Activated naive CD4-positive, alpha-beta T cell treated with anti-CD3 and anti-CD28 coated beads for 36 hours (primary cell): Measurements from ENCODE around the gene TRMU. TPM values are rescaled to one million over a fixed set of nuclear protein-coding genes. Genes with fewer than 3 reads are reported as not detected.

Experiments
- CTCF ChIA-PET: fragments of 350-600 bp; sonication (Branson Sonifier 250); formaldehyde crosslinking; loops from one replicate; lab custom pipeline; 2021; ENCODE audit warnings: antibody characterized with exemption; lab: Charles Lee
- DNase-seq: peaks from one replicate; pipeline ENCODE4 v3.0.0-alpha.2; 2020
- H3K27ac Mint-ChIP-seq: one replicate; pipeline ENCODE4 v1.8.0; 2021; ENCODE audit warnings: mild to moderate bottlenecking, mixed read lengths
- H3K27me3 Mint-ChIP-seq: one replicate; pipeline ENCODE4 v1.8.0; 2021; ENCODE audit warnings: low read depth, mixed read lengths
- H3K36me3 Mint-ChIP-seq: one replicate; pipeline ENCODE4 v1.8.0; 2021; ENCODE audit warnings: low read depth, mixed read lengths
- H3K4me1 Mint-ChIP-seq: one replicate; pipeline ENCODE4 v1.8.0; 2021; ENCODE audit warnings: low read depth, mixed read lengths
- H3K4me3 Mint-ChIP-seq: one replicate; pipeline ENCODE4 v1.8.0; 2021; ENCODE audit warnings: mild to moderate bottlenecking, moderate library complexity, mixed read lengths
- H3K9me3 Mint-ChIP-seq: one replicate; pipeline ENCODE4 v1.8.0; 2021; ENCODE audit warnings: mixed read lengths
- intact Hi-C: fragments of 100-400 bp; cut with micrococcal nuclease; formaldehyde crosslinking; loops from one replicate; pipeline ENCODE4 v1.15.1; 2023
- total RNA-seq, 2 experiments: library from RNA; stranded (reverse); gene quantifications; one replicate each; pipeline ENCODE4 v1.2.3, GENCODE V29; 2021

Gene TRMU
- total RNA-seq, 2 experiments from 2014 or later = 57.4 TPM

GRCh38 chr22:46292732-46293131 lies 42.8 kb upstream of the TRMU start:
- peaks cover 6% of the 10 kb centered on the region for H3K36me3 Mint-ChIP-seq
- H3K27ac Mint-ChIP-seq = no peak overlapping the region
- H3K27me3 Mint-ChIP-seq = no peaks in the 10 kb centered on the region
- intact Hi-C loops = no loop called here
- H3K9me3 Mint-ChIP-seq = peaks cover 1% of the 10 kb centered on the region
- H3K4me1 Mint-ChIP-seq = peaks cover 18% of the 10 kb centered on the region
- H3K4me3 Mint-ChIP-seq = no peak overlapping the region
- no peak for DNase-seq
- CTCF ChIA-PET = no interaction called here

DNA sequence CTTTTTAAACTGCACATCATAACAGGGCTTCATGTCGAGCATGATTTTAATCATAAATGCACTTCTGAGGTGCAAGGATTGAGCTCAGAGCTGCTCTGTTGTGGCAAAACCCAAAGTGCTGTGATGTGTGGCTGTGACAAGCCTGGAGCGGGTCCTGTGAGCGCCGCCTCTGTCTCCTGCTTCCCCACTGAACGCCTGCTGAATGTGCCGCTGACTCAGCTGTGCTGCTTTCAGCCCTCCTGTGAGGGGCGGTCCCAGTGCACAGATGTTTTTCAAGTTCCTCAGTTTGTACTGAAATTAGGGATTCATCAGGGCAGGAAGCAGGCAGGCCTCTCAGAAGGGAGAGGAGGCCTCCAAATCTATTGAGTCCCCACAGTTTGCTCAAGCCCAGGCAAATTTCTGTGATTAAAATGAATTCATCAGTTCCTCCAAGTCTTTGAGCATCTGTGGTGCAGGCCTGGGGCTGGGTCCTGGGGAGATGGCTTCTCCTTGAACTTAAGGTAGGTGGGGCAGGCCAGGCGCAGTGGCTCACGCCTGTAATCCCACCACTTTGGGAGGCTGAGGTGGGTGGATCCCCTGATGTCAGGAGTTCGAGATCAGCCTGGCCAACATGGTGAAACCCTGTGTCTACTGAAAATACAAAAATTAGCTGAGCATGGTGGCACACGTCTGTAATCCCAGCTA lies 41.8 kb upstream of the TRMU start:
- H3K9me3 Mint-ChIP-seq = peaks cover 1% of the 10 kb centered on the region
- no peak overlapping the region for H3K4me3 Mint-ChIP-seq
- no peak overlapping the region for H3K27ac Mint-ChIP-seq
- peaks cover 23% of the 10 kb centered on the region for H3K4me1 Mint-ChIP-seq
- H3K27me3 Mint-ChIP-seq = peaks cover 2% of the 10 kb centered on the region
- peak; percentile 56 for DNase-seq
- intact Hi-C loops = no loop called here
- CTCF ChIA-PET = no interaction called here
- peaks cover 11% of the 10 kb centered on the region for H3K36me3 Mint-ChIP-seq

DNA sequence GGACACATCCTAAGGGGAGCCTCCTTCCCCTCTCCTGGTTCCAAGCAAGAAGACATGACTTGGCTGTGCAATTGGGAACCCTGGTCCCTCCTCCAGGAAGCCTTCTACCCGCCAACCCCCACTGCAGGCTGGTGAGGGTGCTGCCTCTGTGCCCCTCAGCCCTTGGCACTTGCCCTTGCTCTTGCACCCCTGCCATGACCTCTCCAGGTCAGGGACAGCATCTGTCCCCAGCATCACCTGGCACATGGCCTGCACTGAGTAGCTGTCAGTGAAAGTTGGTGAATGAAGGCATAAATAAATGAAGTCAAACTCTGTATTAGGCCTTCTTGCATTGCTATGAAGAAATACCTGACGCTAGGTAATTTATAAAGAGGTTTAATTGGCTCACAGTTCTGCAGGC lies 40.7 kb upstream of the TRMU start:
- peaks cover 25% of the 10 kb centered on the region for H3K4me1 Mint-ChIP-seq
- intact Hi-C loops = loop anchor here (5.0 kb wide), 1 partner anchor 248 kb away; no protein-coding TSS in a partner anchor
- peaks cover 7% of the 10 kb centered on the region for H3K27me3 Mint-ChIP-seq
- H3K4me3 Mint-ChIP-seq = peak overlapping the region; percentile 93
- H3K9me3 Mint-ChIP-seq = peaks cover 1% of the 10 kb centered on the region
- H3K27ac Mint-ChIP-seq = no peak overlapping the region
- CTCF ChIA-PET = no interaction called here
- no peak for DNase-seq
- H3K36me3 Mint-ChIP-seq = peaks cover 20% of the 10 kb centered on the region

DNA sequence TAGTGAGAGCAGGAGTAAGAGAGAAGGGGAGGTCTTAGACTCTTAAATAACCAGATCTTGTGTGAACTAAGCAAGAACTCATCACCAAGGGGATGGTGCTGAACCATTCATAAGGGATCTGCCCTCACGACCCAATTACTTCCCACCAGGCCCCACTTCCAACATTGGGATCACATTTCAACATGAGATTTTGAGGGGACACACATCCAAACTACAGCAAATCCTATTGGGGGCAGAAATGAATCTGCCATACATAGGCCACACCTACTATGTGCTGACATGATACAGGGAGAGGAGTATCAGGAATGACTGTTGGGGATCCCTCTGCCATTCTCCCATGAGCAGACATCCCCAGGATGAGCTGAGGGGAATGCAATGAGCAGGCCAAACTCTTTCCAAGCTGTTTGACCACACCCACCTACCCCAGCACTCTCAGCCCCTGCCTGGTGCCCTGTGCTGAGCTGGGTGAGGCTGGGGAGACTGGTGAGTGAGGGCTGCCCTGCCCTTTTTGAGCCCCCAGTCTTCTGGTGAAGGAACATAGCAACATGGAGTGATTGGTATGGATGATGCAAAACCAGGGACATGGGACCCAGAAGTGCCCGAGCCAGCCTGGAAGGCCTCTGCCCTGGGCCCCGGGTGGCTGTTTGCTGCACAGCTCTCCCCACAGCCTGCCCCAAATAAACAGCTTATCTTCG lies 40.1 kb upstream of the TRMU start:
- no peak for DNase-seq
- Mint-ChIP-seq H3K4me1 (peaks cover 25% of the 10 kb centered on the region), H3K4me3 (peak overlapping the region; percentile 93), H3K36me3 (peaks cover 25% of the 10 kb centered on the region), H3K9me3 (peaks cover 1% of the 10 kb centered on the region), H3K27ac (peak overlapping the region; percentile 53), H3K27me3 (peaks cover 7% of the 10 kb centered on the region)
- CTCF ChIA-PET = interaction anchor here (0.8 to 1.7 kb wide), 3 partner anchors 12 to 173 kb away, joined by 3 to 10 read pairs (median 3); no protein-coding TSS in a partner anchor
- intact Hi-C loops = loop anchor here (5.0 kb wide), 1 partner anchor 247 kb away; no protein-coding TSS in a partner anchor

DNA sequence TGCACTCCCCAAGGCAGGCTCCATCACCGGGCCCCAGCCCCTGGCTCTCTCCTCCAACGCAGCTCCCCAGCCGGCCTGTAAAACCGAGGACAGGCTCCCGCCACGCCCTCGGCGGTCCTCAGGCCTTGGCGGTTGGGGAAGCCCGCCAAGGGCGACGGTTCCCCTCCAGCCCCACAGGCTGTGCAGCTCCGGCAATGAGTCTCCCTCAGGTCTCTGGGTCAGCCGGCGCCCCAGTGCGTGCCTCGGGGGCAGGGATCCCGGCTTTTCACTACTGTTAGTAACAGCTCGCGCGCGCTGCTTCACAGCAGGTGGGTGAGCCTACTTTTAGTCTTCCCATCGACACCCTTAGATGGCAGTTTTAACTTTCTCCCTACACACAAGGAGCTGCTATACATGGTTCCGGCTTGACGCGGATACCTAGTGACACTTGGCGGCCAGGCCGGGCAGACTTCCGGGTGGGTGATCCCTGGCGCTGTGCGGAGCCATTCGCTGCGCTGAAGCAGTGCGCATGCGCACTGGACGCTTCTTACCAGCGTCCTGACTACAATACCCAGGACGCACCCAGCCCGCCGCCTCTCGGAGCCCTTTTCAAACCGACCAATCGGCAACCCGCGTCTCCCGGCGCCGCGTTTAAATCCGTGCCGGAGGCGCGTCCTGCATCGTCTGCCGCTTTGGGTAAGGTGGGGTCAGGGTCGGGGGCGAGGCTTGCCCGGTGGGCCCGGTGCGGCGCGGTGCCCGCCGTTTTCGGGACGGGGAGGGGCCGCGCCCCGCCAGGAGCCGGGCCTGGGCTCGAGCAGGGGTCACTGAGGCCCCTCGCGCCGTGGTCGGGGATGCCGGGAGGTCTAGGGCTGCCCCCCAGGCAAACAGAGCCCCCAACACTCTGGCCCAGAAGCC lies 39.0 kb upstream of the TRMU start, which contains the start of gene GTSE1:
GTSE1 (plus strand) TSS at position 614 of the 894 bp plus-strand sequence. CDS start 531 bp downstream, outside the sequence.
- intact Hi-C loops = loop anchor here (1.0 to 5.0 kb wide), 8 partner anchors 38 to 284 kb away; partner anchors contain the start of genes CDPF1 and TRMU
- Mint-ChIP-seq H3K27me3 (peaks cover 7% of the 10 kb centered on the region), H3K27ac (peak within 1 kb of the TSS; percentile 90), H3K4me1 (peaks cover 25% of the 10 kb centered on the region), H3K4me3 (peak within 1 kb of the TSS; percentile 93), H3K36me3 (peaks cover 31% of the 10 kb centered on the region), H3K9me3 (peaks cover 1% of the 10 kb centered on the region)
- CTCF ChIA-PET = interaction anchor here (0.7 to 1.7 kb wide), 5 partner anchors 11 to 174 kb away, joined by 3 to 10 read pairs (median 4); no protein-coding TSS in a partner anchor
- peak; percentile 99 for DNase-seq

DNA sequence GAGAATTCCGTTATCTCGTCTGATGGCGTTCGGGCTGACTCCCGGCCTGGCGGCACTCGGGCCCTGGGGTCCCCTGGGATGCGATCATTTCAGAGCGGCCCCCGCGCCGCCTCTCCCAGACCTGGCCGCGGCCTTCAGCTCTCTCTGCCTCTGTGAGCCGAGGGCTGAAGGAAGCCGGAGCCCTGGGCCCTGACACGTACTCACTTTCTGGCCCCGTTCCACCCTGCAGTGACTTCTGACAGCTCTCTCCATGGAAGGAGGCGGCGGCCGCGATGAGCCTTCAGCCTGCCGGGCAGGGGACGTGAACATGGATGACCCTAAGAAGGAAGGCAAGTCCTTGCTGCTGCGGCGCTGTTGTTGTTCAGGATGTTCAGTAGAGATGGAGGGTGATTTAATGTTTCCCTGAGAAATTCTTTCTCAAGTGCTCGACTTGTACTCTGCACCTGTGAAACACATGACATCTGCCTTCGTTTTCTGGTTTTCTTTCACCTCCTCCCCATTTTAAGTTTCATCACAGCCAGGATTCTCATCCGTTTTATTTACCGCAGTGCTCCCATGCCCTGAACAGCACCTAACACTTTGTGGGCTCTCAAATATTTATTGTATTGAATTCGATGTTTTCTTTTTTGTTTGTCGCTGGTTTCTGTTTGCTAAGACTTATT lies 38.2 kb upstream of the TRMU start:
- Mint-ChIP-seq H3K4me1 (peaks cover 25% of the 10 kb centered on the region), H3K27ac (no peak overlapping the region), H3K36me3 (peaks cover 31% of the 10 kb centered on the region), H3K9me3 (no peaks in the 10 kb centered on the region), H3K4me3 (peak overlapping the region; percentile 93), H3K27me3 (peaks cover 7% of the 10 kb centered on the region)
- intact Hi-C loops = loop anchor here (2.0 to 5.0 kb wide), 4 partner anchors 38 to 284 kb away; partner anchors contain the start of gene TRMU
- CTCF ChIA-PET = interaction anchor here (1.2 kb wide), 1 partner anchor 16 kb away, joined by 7 read pairs; no protein-coding TSS in a partner anchor
- DNase-seq = peak; percentile 39

- Mint-ChIP-seq H3K9me3 (no peaks in the 10 kb centered on the region), H3K4me3 (peak overlapping the region; percentile 60), H3K27me3 (peaks cover 7% of the 10 kb centered on the region), H3K27ac (no peak overlapping the region), H3K4me1 (peaks cover 23% of the 10 kb centered on the region), H3K36me3 (peaks cover 37% of the 10 kb centered on the region)
- DNase-seq = no peak
- CTCF ChIA-PET = no interaction called here
- intact Hi-C loops = loop anchor here (5.0 kb wide), 1 partner anchor 243 kb away; no protein-coding TSS in a partner anchor
Measured at GRCh38 chr22:46299101-46299500, 36.4 kb upstream of the TRMU start.

- CTCF ChIA-PET = interaction anchor here (0.6 kb wide), 1 partner anchor 184 kb away, joined by 4 read pairs; no protein-coding TSS in a partner anchor
Measured at GRCh38 chr22:46300491-46300890, 35.0 kb upstream of the TRMU start.

GRCh38 chr22:46303347-46303965 lies 32.1 kb upstream of the TRMU start:
- H3K27ac Mint-ChIP-seq = no peak overlapping the region
- peaks cover 36% of the 10 kb centered on the region for H3K36me3 Mint-ChIP-seq
- CTCF ChIA-PET = no interaction called here
- no peak for DNase-seq
- H3K4me1 Mint-ChIP-seq = peaks cover 6% of the 10 kb centered on the region
- no peak overlapping the region for H3K4me3 Mint-ChIP-seq
- no peaks in the 10 kb centered on the region for H3K9me3 Mint-ChIP-seq
- intact Hi-C loops = no loop called here
- H3K27me3 Mint-ChIP-seq = peaks cover 7% of the 10 kb centered on the region

More at GRCh38 chr22:46300491-46300890, 35.0 kb upstream of the TRMU start:
- intact Hi-C loops = no loop called here
- no peak for DNase-seq
- peaks cover 19% of the 10 kb centered on the region for H3K4me1 Mint-ChIP-seq
- H3K27me3 Mint-ChIP-seq = peaks cover 7% of the 10 kb centered on the region
- no peak overlapping the region for H3K27ac Mint-ChIP-seq
- H3K36me3 Mint-ChIP-seq = peaks cover 37% of the 10 kb centered on the region
- no peaks in the 10 kb centered on the region for H3K9me3 Mint-ChIP-seq
- H3K4me3 Mint-ChIP-seq = no peak overlapping the region

GRCh38 chr22:46308283-46308988 lies 27.1 kb upstream of the TRMU start:
- Mint-ChIP-seq H3K27me3 (no peaks in the 10 kb centered on the region), H3K9me3 (no peaks in the 10 kb centered on the region), H3K4me1 (peaks cover 2% of the 10 kb centered on the region), H3K4me3 (no peak overlapping the region), H3K36me3 (peaks cover 22% of the 10 kb centered on the region), H3K27ac (no peak overlapping the region)
- intact Hi-C loops = no loop called here
- no peak for DNase-seq
- CTCF ChIA-PET = no interaction called here
